MM.1S (cell line): Measurements from ENCODE around the gene SHANK3.

Experiments
- EZH2 ChIP-seq: fragments of 300-600 bp; sonication (generic); optimal IDR thresholded peaks from 2 replicates; pipeline ENCODE3; 2017; ENCODE audit warnings: low read depth, mild to moderate bottlenecking, antibody characterized with exemption, low read length, mixed read lengths
- EZH2phosphoT487 ChIP-seq: fragments of 300-600 bp; sonication (generic); IDR thresholded peaks from 2 replicates; pipeline ENCODE4 v1.6.1; 2018; ENCODE audit warnings: antibody characterized with exemption, low read length

DNA sequence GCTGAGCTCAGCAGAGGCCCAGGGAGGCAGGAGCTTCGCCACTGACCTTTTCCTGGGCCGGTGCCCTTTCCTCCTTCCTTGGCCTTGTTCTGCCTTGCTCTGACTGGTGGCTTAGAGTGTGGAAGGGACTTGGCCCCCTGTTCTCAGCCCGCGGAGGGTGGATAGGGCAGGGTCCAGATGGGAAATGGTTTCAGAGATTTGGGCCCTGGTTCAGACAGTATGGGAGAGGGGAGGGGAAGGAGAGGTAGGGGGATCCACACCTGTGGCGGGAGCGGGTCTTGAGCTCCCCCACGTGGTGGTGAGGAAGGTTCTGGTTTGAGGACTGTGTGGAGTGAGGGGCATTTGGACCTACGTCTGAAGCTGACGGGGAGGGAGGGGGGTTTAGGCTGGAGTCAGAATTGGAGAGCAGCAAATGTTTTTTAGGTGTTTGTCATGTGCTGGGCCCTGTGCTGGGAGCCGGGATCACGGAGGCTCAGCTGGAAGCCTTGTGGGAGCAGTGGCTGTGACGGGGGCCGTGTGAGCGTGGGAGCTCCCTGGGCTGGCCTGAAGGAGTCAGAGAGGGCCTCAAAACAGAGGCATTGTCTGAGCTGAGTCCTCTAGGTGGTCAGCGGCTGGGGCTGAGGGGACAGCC is 27.2 kb downstream of the SHANK3 start:
- TF ChIP-seq EZH2phosphoT487 (no peak), EZH2 (no peak)
